ENCODE data around the gene RELN. TPM values are rescaled to one million over a fixed set of nuclear protein-coding genes. Genes with fewer than 3 reads are reported as not detected.

The RELN gene
- total RNA-seq, 1 donor from 2014 or later = 5.7 TPM

GRCh38 chr7:103803631-103804030 is 185.8 kb downstream of the RELN start:
- Mint-ChIP-seq H3K36me3 (ENCODE audit: unreplicated experiment) (no peaks in the 10 kb centered on the region), H3K9me3 (ENCODE audit: unreplicated experiment) (no peaks in the 10 kb centered on the region), H3K4me3 (ENCODE audit: unreplicated experiment) (no peak overlapping the region), H3K27ac (ENCODE audit: unreplicated experiment) (no peak overlapping the region), H3K4me1 (ENCODE audit: low read depth, unreplicated experiment) (no peaks in the 10 kb centered on the region), H3K27me3 (ENCODE audit: unreplicated experiment) (no peaks in the 10 kb centered on the region)
- DNase-seq = no peak
- TF ChIP-seq CTCF (IDR thresholded peaks at IDR 0.05; ENCODE audit: partially characterized antibody, unreplicated experiment) = no peak

GRCh38 chr7:103799298-103799697 is 190.2 kb downstream of the RELN start:
- no peak for TF ChIP-seq CTCF (IDR thresholded peaks at IDR 0.05; ENCODE audit: partially characterized antibody, unreplicated experiment)
- Mint-ChIP-seq H3K36me3 (ENCODE audit: unreplicated experiment) (no peaks in the 10 kb centered on the region), H3K27ac (ENCODE audit: unreplicated experiment) (no peak overlapping the region), H3K4me1 (ENCODE audit: low read depth, unreplicated experiment) (no peaks in the 10 kb centered on the region), H3K4me3 (ENCODE audit: unreplicated experiment) (no peak overlapping the region), H3K27me3 (ENCODE audit: unreplicated experiment) (no peaks in the 10 kb centered on the region), H3K9me3 (ENCODE audit: unreplicated experiment) (no peaks in the 10 kb centered on the region)
- no peak for DNase-seq

GRCh38 chr7:103797647-103798307 is 191.7 kb downstream of the RELN start:
- no peaks in the 10 kb centered on the region for H3K4me1 Mint-ChIP-seq (ENCODE audit: low read depth, unreplicated experiment)
- H3K27ac Mint-ChIP-seq (ENCODE audit: unreplicated experiment) = no peak overlapping the region
- no peaks in the 10 kb centered on the region for H3K9me3 Mint-ChIP-seq (ENCODE audit: unreplicated experiment)
- H3K36me3 Mint-ChIP-seq (ENCODE audit: unreplicated experiment) = no peaks in the 10 kb centered on the region
- no peak overlapping the region for H3K4me3 Mint-ChIP-seq (ENCODE audit: unreplicated experiment)
- no peak for TF ChIP-seq CTCF (IDR thresholded peaks at IDR 0.05; ENCODE audit: partially characterized antibody, unreplicated experiment)
- no peak for DNase-seq
- H3K27me3 Mint-ChIP-seq (ENCODE audit: unreplicated experiment) = no peaks in the 10 kb centered on the region

- Mint-ChIP-seq H3K9me3 (ENCODE audit: unreplicated experiment) (no peaks in the 10 kb centered on the region), H3K27ac (ENCODE audit: unreplicated experiment) (no peak overlapping the region), H3K36me3 (ENCODE audit: unreplicated experiment) (peaks cover 4% of the 10 kb centered on the region), H3K4me3 (ENCODE audit: unreplicated experiment) (no peak overlapping the region), H3K27me3 (ENCODE audit: unreplicated experiment) (no peaks in the 10 kb centered on the region), H3K4me1 (ENCODE audit: low read depth, unreplicated experiment) (no peaks in the 10 kb centered on the region)
- TF ChIP-seq CTCF (IDR thresholded peaks at IDR 0.05; ENCODE audit: partially characterized antibody, unreplicated experiment) = no peak
- no peak for DNase-seq
These were observed 193.0 kb downstream of the RELN start for GRCh38 chr7:103796327-103796962.

GRCh38 chr7:103795787-103796186 is 193.7 kb downstream of the RELN start:
- TF ChIP-seq CTCF (IDR thresholded peaks at IDR 0.05; ENCODE audit: partially characterized antibody, unreplicated experiment) = no peak
- no peak overlapping the region for H3K4me3 Mint-ChIP-seq (ENCODE audit: unreplicated experiment)
- H3K36me3 Mint-ChIP-seq (ENCODE audit: unreplicated experiment) = peaks cover 10% of the 10 kb centered on the region
- H3K27ac Mint-ChIP-seq (ENCODE audit: unreplicated experiment) = no peak overlapping the region
- H3K27me3 Mint-ChIP-seq (ENCODE audit: unreplicated experiment) = no peaks in the 10 kb centered on the region
- H3K4me1 Mint-ChIP-seq (ENCODE audit: low read depth, unreplicated experiment) = no peaks in the 10 kb centered on the region
- no peak for DNase-seq
- H3K9me3 Mint-ChIP-seq (ENCODE audit: unreplicated experiment) = no peaks in the 10 kb centered on the region

Data from glutamatergic neuron (in vitro differentiated cells).